ENCODE results near the gene TUBB4B. TPM values are rescaled to one million over a fixed set of nuclear protein-coding genes. Genes with fewer than 3 reads are reported as not detected.
A peak's percentile ranks its signal among the peaks of the same experiment; 100 is the strongest.

TUBB4B gene
- total and polyA plus RNA-seq, 2 experiments from 2014 or later: 334 to 389 TPM

- Mint-ChIP-seq H3K9me3 (no peaks in the 10 kb centered on the region; the same call in 2 of the 3 replicates), H3K4me1 (peaks cover 36% of the 10 kb centered on the region), H3K27me3 (ENCODE audit: insufficient read depth, low read depth, poor library complexity) (peaks cover 31% of the 10 kb centered on the region), H3K27ac (peak overlapping the region; percentile 97), H3K36me3 (ENCODE audit: low read depth) (peaks cover 7% of the 10 kb centered on the region), H3K4me3 (peak overlapping the region; percentile 68)
- Histone ChIP-seq H3K27ac (ENCODE audit: low read depth) (peak overlapping the region; percentile 94), H3K4me1 (ENCODE audit: insufficient read depth) (peaks cover 12% of the 10 kb centered on the region), H2AFZ (peak overlapping the region; percentile 47; the same call in 1 of the 2 replicates), H3K4me3 (peak overlapping the region; percentile 64), H3K79me2 (replicated peaks; ENCODE audit: insufficient read depth) (no peaks in the 10 kb centered on the region), H3K4me2 (peak overlapping the region; percentile 88), H3F3A (replicated peaks; ENCODE audit: low read depth) (0 out of 2 replicates have a peak, but pooled peaks cover 13% of the 10 kb centered on the region), H3K9me2 (ENCODE audit: insufficient read depth) (no peaks in the 10 kb centered on the region), H3K27me3 (ENCODE audit: insufficient read depth) (peaks cover 4% of the 10 kb centered on the region; the same call in 1 of the 2 replicates), H4K20me1 (replicated peaks; ENCODE audit: insufficient read depth) (no peaks in the 10 kb centered on the region), H3K36me3 (ENCODE audit: insufficient read depth) (no peaks in the 10 kb centered on the region)
- ATAC-seq: peak; percentile 24
- TF ChIP-seq EZH2phosphoT487 (IDR thresholded peaks at IDR 0.05; ENCODE audit: unreplicated experiment): no peak
- TF ChIP-seq, protein P1, sequence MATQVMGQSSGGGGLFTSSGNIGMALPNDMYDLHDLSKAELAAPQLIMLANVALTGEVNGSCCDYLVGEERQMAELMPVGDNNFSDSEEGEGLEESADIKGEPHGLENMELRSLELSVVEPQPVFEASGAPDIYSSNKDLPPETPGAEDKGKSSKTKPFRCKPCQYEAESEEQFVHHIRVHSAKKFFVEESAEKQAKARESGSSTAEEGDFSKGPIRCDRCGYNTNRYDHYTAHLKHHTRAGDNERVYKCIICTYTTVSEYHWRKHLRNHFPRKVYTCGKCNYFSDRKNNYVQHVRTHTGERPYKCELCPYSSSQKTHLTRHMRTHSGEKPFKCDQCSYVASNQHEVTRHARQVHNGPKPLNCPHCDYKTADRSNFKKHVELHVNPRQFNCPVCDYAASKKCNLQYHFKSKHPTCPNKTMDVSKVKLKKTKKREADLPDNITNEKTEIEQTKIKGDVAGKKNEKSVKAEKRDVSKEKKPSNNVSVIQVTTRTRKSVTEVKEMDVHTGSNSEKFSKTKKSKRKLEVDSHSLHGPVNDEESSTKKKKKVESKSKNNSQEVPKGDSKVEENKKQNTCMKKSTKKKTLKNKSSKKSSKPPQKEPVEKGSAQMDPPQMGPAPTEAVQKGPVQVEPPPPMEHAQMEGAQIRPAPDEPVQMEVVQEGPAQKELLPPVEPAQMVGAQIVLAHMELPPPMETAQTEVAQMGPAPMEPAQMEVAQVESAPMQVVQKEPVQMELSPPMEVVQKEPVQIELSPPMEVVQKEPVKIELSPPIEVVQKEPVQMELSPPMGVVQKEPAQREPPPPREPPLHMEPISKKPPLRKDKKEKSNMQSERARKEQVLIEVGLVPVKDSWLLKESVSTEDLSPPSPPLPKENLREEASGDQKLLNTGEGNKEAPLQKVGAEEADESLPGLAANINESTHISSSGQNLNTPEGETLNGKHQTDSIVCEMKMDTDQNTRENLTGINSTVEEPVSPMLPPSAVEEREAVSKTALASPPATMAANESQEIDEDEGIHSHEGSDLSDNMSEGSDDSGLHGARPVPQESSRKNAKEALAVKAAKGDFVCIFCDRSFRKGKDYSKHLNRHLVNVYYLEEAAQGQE (IDR thresholded peaks at IDR 0.05; ENCODE audit: unreplicated experiment): no peak
- peak; percentile 79 for DNase-seq (ENCODE audit: low spot score)
These were observed 35.6 kb downstream of the TUBB4B start for GRCh38 chr9:137276473-137277328.

GRCh38 chr9:137277329-137278041 lies 36.4 kb downstream of the TUBB4B start, which contains the start of gene TOR4A:
Gene TOR4A, plus strand, starts transcription at chr9:137277726. Its CDS starts 964 bp downstream, at chr9:137278690.
- no peaks in the 10 kb centered on the region for H3K79me2 ChIP-seq (replicated peaks; ENCODE audit: insufficient read depth)
- H3K27me3 Mint-ChIP-seq (ENCODE audit: insufficient read depth, low read depth, poor library complexity): peaks cover 34% of the 10 kb centered on the region
- peak within 1 kb of the TSS; percentile 88 for H3K4me2 ChIP-seq
- peak within 1 kb of the TSS; percentile 68 for H3K4me3 Mint-ChIP-seq
- H3F3A ChIP-seq (replicated peaks; ENCODE audit: low read depth): peaks cover 15% of the 10 kb centered on the region; the same call in 1 of the 2 replicates
- ATAC-seq (peak; percentile 32), DNase-seq (ENCODE audit: low spot score) (peak; percentile 92)
- H3K9me3 Mint-ChIP-seq: no peaks in the 10 kb centered on the region; the same call in 2 of the 3 replicates
- peaks cover 36% of the 10 kb centered on the region for H3K4me1 Mint-ChIP-seq
- peaks cover 4% of the 10 kb centered on the region; the same call in 1 of the 2 replicates for H4K20me1 ChIP-seq (replicated peaks; ENCODE audit: insufficient read depth)
- H3K27ac Mint-ChIP-seq: peak within 1 kb of the TSS; percentile 97
- TF ChIP-seq CTCF (conservative IDR thresholded peaks at IDR 0.05; ENCODE audit: low read depth in 2 of 2) (peak in 1 of 2 experiments; percentile 43; a peak in 2 of 4 replicates), POLR2AphosphoS5 (IDR thresholded peaks at IDR 0.05; ENCODE audit: low read depth) (peak; percentile 62), ETS1 (IDR thresholded peaks at IDR 0.05) (no peak; the same call in 1 of the 2 replicates)
- peak within 1 kb of the TSS; percentile 64 for H3K4me3 ChIP-seq
- peaks cover 12% of the 10 kb centered on the region for H3K4me1 ChIP-seq (ENCODE audit: insufficient read depth)
- no peaks in the 10 kb centered on the region for H3K9me2 ChIP-seq (ENCODE audit: insufficient read depth)
- H3K36me3 ChIP-seq (ENCODE audit: insufficient read depth): no peaks in the 10 kb centered on the region
- H3K36me3 Mint-ChIP-seq (ENCODE audit: low read depth): peaks cover 7% of the 10 kb centered on the region
- peak within 1 kb of the TSS; percentile 94 for H3K27ac ChIP-seq (ENCODE audit: low read depth)
- H2AFZ ChIP-seq: peak within 1 kb of the TSS; percentile 47; the same call in 1 of the 2 replicates
- H3K27me3 ChIP-seq (ENCODE audit: insufficient read depth): peaks cover 11% of the 10 kb centered on the region

Measured in GM23338 (cell line).